HT1080 (cell line): ENCODE results near the gene TENM4. TPM values are rescaled to one million over a fixed set of nuclear protein-coding genes. Genes with fewer than 3 reads are reported as not detected.

Source experiments
- DNase-seq: peaks from one replicate; pipeline ENCODE4 v3.0.0-alpha.2; 2015; ENCODE audit warnings: low read depth
- total RNA-seq: library from RNA; depleted of rRNA; stranded (reverse); fragments of >200 nt; shearing (Covaris generic); gene quantifications from 2 replicates; pipeline ENCODE4 v1.2.3, GENCODE V29; 2014

TENM4 gene
- total RNA-seq, 1 experiment from 2014 or later: 33.5 TPM

DNA sequence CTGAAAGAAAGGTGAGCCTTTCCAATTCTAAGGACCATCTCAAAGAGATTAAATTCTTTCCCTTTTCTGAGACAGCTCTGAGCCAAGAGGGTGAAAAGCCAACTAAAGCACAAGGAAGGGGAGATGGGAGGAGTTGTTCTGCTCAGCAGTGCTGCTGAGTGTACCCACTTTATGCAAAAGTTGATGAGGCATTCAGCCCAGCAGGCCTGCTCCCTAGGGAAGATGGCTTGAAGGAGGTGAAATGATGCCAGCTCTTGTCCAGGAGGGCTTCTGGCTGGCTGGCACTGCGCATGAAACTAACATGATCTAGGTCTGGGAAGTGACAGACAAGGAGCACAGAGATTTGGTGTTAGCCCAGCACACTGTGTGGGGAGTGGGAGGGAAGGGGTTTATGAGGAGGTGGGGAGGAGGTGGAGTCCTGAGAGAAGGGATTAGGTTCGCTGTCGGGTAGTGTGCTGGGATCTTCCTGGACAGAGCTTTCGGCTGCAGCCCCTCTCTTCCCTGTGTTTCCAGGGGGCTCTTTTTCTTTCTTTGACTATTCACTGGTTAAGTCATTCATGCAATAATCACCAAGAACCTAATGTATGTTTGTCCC lies 640.6 kb downstream of the TENM4 start:
- DNase-seq: no peak

GRCh38 chr11:78798663-78799062 lies 642.2 kb downstream of the TENM4 start:
- peak; percentile 58 for DNase-seq

GRCh38 chr11:78797559-78797958 lies 643.3 kb downstream of the TENM4 start:
- no peak for DNase-seq

DNA sequence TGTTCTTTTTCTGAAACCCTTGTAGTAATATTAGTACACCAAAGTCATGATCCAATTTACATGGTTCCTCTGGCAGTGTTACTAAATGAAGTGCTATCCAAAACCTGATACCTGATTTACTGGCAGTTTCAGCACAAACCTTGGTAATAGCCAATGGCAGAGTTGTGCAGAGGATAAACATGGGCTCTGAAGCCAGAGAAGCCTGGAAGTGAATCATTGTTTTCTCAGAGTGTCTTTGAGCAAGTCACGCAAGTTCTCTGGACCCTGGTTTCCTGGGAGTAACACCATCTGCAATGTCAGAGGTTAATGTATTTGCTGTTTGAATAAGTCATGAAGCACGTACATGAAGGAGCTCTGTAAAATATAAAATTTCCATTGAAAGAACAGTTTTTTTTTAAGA lies 643.9 kb downstream of the TENM4 start:
- DNase-seq: peak; percentile 85

DNA sequence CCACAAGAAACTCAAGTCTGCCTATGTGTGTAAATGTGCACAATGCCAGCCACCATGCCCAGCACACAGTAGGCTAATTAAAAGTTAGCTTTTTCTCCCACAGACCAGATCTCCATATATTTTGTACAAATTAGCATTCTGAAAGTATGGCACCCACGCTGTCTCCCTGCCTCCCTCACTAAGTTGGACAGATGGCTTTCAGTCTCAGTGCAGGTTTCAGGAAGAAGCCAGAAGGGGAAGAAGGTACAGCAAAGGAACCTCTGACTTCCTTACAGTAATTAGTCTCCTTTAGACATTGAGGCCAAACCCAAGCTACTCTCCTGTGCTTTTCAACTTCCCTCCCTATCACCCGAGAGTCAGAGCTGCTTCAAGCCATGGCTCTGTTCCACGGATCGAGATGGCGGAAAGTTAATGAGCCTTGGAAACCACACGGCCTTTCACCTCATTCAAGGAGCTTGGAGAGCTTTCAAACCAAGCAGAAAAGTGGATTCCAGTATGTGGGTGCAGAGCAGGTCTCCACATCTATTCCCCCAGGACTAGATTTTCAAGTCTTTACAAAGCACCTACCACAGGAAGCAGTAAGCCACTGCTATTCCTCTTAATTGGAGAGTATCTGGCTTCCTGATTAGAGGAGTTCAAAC lies 645.1 kb downstream of the TENM4 start:
- DNase-seq: no peak

DNA sequence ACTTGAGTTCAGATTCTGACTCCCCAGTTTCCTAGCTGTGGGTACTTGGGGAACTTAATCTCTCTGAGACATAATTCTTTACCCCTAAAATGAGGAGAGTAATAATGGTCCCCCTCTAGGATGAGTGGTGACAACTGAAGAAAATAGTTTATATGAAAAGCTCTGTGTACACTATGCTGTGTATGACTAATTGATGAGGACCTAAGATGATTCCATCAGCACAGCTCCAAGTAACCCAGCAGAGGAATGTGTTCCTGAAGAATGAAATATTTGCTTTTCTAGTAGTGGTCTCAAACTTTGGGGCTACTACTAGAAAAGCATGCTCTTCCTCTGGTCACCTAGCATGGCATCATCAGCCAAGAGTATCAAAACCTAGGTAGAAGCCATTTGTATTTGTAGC lies 648.9 kb downstream of the TENM4 start:
- DNase-seq: no peak

GRCh38 chr11:78791254-78791653 lies 649.6 kb downstream of the TENM4 start:
- no peak for DNase-seq

DNA sequence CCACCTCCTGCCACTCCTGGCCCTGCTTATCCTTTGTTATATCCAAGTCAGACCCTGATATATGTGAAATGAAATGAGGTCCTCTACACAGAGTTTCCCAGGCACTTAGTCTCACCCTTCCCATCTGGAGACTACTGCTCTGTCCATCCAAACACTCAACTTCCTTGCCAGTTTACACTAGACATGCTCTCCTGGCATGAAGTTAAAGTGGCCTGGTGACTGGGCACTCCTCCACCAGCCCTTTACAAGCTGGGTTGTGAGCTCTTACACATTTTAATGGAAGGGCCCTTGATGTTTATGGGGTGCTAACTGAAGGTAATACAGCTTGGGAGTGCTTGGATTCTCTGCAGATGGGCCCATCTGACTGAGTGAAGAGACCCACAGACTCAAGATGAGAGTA lies 650.0 kb downstream of the TENM4 start:
- DNase-seq: no peak

DNA sequence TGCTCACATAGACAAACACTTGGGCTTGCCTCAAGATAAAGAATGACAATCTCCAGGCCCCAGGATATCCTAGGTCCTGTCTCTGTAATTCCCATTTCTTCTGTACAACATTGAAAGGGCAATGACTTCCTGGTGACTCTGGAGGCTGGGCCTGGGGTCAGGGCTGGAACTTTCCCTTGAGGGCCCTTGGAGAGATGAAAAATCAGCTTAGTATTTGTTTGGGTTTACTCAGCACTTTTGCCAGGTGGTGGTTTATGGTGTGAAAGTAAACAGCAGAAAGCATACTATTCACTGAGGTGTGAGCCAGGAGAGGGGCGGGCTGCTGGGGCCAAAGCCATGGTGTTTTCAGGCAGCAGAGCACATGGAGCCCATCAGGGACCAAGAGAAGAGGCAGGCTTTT lies 651.5 kb downstream of the TENM4 start:
- DNase-seq: no peak

DNA sequence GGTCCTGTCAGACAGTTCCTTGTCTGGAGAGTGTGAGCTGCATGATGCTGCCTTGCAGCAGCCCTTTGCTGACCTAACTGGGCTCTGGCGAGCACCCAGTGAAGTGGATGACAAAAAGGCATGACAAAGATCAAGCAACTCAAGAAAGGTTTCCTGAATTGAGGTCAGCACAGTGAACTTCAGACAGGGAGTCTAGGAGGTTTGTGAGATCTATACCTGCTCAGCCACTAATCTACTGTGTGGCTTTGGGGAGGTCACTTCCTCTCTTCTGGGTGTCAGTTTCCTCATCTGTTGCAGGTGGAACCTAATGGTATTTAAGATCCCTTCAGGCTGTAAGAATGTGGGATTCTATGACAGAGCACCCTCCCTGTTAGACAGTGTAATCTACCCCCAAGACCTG lies 652.3 kb downstream of the TENM4 start:
- DNase-seq: no peak

GRCh38 chr11:78787696-78788095 lies 653.1 kb downstream of the TENM4 start:
- no peak for DNase-seq

DNA sequence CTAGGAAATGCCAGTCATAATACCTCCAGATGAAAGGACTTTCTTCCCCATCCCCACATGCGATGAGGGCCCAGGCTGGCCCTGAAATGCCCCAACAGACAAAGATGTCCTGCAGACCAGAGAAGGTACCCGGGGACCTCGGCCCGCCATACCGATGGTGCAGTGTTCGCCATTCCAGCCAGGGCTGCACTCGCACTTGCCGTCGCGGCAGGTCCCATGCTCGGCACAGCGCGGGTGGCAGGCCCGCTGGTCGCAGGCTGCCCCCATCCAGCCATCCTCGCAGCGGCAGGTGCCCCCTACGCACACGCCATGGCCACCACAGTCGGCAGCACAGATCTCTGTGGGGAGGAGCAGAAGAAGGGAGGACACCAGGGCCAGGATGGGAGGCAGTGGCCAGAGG lies 654.1 kb downstream of the TENM4 start:
- no peak for DNase-seq

GRCh38 chr11:78786086-78786485 lies 654.7 kb downstream of the TENM4 start:
- no peak for DNase-seq

DNA sequence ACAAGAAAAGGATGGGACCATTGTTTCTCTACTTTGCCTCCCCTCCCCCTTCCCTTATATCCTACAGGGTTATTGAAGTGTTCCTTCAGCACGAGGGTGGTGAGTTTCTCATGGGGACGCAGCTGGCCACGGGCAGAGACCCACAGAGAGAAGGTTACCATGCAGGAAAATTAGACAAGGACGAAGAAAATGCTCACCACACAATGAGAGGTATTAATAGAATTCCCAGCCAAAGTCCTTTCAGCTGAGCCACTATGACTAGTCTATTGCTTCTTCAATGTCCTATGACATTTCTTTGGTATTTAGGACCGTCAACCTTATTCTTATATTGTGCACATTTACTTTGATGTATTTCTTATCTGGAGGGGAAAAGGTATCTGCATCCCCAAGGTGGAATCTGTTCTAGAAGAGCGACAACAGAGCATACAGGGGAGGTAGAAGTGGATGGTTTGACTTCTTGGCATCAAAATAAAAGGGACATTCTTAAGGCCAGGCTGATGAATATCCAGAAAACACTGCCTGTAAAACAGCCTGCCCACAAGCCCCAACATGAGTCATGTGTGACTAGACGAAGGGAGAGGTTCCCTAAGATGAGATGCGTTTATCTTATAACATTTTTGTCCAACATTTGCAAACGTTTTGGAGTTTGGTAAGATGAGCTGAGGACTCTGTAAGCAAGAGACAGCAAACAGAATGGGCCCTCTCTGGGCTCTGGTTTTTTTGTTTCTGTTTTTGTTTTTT lies 656.3 kb downstream of the TENM4 start:
- peak; percentile 63 for DNase-seq

DNA sequence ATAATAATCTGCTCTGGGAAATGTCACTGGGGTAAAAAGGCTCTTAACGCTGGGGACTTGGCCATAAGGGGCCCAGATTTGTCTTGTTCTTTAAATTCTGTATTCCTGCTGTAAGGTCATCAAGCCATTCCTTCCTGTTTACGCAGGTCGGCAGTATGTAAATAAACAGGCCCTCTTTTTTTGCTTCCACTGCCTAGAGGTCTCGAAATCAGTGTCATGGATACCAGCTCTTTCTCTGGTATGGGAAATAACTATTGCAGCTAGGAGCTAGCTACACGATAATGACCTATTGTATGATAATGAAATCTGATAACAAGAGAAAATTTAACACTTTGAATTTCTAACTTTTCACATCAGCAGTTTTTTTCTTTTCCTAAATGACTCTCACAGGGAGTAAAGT lies 657.0 kb downstream of the TENM4 start:
- no peak for DNase-seq

DNA sequence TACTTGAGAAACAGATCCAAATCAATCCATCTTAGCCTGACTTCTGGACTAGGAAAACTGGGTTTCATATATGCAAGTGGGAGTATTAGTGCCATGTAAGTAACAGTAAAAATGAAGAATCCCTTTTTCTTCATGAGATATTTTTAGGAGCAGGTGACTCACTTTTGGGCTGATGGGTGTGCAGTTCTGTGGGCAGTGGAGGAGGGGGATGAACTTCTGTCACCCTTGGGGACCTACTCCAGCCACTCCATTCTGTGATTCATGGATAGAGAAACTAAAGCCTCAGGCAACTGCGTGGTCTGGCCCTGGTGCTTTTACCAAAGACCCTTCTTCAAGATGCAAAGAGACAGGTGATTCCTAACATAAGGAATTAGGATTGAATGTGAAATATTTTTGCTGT lies 657.5 kb downstream of the TENM4 start:
- DNase-seq: peak; percentile 45

- no peak for DNase-seq
These were observed 658.1 kb downstream of the TENM4 start for GRCh38 chr11:78782725-78783124.

DNA sequence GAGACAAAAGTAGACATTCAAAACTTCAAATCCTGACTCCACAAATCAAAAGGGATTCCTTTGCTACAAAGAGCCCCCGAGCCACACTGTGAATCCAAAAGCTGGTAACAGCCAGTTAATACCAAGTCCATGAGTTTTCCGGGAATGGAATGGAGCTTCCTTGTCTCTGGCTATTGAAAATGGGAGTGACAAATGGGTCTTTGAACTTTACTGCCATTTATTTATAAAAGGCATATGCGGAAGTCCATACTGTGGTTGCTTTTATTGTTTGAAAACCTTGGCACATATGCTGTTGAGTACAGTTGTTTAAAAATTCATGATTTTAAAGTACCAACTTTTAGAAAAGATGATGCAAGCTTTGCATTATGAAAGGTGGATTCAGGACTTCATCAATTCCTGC lies 659.9 kb downstream of the TENM4 start:
- DNase-seq: no peak

- no peak for DNase-seq
These were observed 667.3 kb downstream of the TENM4 start for GRCh38 chr11:78773492-78773891.

GRCh38 chr11:78773077-78773476 lies 667.8 kb downstream of the TENM4 start:
- no peak for DNase-seq

DNA sequence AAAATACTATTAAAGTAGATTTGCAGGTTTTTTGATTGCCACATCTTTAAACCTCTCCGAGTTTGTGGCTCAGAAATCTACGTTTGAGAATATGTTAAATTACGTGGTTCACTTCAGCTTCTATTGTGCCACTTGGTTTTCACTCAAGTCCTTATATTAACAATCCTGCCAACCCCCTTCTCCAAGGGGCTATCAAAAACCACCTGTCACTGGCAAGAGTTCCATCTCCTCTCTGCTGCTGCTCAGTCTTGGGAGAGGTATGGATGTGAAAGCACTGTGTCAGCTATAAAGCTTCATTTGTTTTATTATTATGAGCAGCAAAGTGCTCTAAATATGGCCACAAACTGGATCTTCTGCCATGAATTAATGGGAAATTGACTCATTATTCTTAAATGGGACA lies 668.6 kb downstream of the TENM4 start:
- DNase-seq: no peak

DNA sequence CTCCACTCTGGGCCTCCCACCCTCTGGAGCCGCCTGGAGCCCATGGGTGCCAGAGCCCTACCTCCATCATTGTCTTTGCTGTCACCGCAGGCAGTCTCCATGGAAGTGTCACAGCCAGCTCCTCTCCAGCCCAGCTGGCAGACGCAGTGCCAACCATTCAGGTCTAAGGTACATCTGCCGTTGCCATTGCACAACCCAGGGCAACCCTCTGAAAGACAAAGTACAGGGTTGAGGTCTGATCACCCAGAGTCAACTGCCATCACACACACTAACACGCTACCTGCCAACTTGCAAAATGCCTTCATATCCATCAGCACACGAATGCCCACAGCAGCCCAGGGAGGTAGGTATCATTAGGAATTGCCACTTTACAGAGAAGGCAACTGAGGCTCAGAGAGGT lies 669.9 kb downstream of the TENM4 start:
- no peak for DNase-seq

DNA sequence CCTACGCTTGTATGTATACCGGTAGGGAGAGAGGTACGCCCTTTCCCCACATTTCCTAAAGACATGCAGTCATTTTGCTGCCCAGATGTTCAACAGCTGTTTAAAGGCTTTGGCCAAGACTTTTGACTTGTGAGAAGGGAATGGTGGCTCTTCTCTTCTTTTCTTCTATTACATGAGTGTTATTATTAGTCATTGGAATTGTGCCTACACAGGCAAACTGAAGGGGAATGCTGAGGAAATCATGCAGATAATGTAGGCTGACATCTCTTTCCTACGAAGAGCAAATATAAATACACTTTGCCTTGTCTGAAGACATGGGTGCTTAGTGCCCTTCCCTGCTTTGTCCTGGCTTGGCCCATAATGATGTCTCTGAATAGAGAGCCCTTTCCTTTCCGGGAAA lies 671.9 kb downstream of the TENM4 start:
- DNase-seq: no peak
